ENCODE results near the gene KLF13.

DNA sequence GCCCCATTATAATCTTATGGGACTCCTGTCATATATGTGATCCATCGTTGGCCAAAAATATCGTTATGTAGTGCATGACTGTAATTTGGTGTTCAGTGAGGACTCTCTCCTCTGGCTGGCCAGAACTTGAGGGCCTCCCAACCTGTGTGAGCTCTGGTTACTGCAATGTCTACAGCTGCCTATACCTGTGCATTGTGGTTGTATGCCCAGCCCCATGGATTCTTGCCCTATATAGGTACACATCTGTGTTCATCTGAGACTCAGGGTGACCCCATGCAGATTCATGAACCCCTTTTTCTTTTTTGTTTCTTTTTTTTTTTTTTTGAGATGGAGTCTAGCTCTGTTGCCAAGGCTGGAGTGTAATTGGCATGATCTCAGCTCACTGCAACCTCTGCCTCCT is 32.6 kb upstream of the KLF13 start:
- TF ChIP-seq, protein P1, sequence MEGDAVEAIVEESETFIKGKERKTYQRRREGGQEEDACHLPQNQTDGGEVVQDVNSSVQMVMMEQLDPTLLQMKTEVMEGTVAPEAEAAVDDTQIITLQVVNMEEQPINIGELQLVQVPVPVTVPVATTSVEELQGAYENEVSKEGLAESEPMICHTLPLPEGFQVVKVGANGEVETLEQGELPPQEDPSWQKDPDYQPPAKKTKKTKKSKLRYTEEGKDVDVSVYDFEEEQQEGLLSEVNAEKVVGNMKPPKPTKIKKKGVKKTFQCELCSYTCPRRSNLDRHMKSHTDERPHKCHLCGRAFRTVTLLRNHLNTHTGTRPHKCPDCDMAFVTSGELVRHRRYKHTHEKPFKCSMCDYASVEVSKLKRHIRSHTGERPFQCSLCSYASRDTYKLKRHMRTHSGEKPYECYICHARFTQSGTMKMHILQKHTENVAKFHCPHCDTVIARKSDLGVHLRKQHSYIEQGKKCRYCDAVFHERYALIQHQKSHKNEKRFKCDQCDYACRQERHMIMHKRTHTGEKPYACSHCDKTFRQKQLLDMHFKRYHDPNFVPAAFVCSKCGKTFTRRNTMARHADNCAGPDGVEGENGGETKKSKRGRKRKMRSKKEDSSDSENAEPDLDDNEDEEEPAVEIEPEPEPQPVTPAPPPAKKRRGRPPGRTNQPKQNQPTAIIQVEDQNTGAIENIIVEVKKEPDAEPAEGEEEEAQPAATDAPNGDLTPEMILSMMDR (optimal IDR thresholded peaks at IDR 0.05 in 1 of 3, IDR thresholded peaks at IDR 0.05 in 1 of 3, conservative IDR thresholded peaks at IDR 0.05 in 1 of 3; ENCODE audit: extremely low read depth in 1 of 3, insufficient read depth in 2 of 3, low read length in 3 of 3), result no peak
- no peak for TF ChIP-seq EZH2 (IDR thresholded peaks at IDR 0.05; ENCODE audit: low read length)
